NCI-H345 (cell line): Measurements from ENCODE around the gene EIF2B4.

Experiments
- DNase-seq: peaks from one replicate; lab custom pipeline; 2025; lab: John Stamatoyannopoulos, UW

EIF2B4 gene

DNA sequence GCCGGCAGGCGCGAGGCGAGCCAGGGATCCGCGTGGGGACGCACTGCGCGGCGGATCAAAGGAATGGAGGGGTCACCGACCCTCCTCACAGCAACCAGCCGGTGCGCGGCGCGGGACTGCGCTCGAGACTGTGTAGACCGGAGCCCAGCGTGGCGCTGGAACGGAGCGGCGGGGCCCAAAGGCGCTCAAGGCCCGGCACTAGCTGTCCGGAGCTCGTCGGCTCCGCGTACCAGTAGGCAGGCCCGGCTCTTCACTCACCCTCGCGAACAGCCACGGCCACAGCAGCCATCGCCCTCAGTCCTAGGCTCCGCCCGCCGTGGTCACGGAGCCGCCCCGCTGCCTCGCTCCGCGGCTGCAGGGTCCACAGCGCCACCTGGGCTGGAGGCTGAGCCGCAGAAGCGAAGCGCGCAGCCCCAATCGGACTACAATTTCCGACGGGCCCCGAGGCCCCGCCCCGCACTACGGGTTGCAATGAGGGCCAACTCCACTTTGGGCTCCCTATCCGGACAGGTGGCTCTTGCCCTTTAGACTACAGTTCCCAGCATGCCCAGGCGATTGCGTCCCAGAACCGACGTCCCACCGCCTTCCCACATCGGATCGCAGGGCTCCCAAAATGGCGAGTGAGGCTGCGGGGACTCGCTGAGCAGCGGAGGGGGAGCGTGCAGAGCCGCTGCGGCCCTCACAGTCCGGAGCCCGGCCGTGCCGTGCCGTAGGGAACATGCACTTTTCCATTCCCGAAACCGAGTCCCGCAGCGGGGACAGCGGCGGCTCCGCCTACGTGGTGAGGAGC, at the start of gene EIF2B4, which contains the start of gene SNX17:
EIF2B4 (minus strand) TSS at position 313 of the 790 bp plus-strand sequence; CDS start at position 289, 24 bp downstream.
SNX17 (plus strand) TSS at position 591 of the 790 bp plus-strand sequence; CDS start at position 719, 128 bp downstream.
- DNase-seq: peak; percentile 100

DNA sequence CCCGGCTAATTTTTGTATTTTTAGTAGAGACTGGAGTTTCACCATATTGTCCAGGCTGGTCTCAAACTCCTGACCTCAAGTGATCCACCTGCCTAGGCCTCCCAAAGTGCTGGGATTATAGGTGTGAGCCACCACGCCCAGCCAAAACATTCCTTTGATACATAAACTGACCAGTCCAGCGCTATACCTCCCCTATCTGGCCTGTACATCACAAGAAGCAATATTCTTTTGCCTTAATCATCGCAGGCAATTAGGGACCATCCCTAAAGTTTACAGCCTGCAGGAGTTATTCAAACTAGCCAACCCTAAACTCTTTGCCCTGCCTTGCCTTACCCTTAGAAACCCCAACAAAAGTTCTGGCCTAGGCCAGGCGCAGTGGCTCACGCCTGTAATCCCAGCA, 46.0 kb upstream of the EIF2B4 start:
- DNase-seq: no peak

- DNase-seq: no peak
Observed at GRCh38 chr2:27412419-27413152, 42.4 kb upstream of the EIF2B4 start.

GRCh38 chr2:27409321-27410073, 39.4 kb upstream of the EIF2B4 start, which contains the start of gene PPM1G:
TSS of gene PPM1G (minus strand) at chr2:27409591. CDS start at chr2:27409422, 169 bp downstream.
- DNase-seq: peak; percentile 98

GRCh38 chr2:27408601-27409320, 38.6 kb upstream of the EIF2B4 start:
- DNase-seq: peak; percentile 45

GRCh38 chr2:27407798-27408491, 37.8 kb upstream of the EIF2B4 start:
- DNase-seq: peak; percentile 74

DNA sequence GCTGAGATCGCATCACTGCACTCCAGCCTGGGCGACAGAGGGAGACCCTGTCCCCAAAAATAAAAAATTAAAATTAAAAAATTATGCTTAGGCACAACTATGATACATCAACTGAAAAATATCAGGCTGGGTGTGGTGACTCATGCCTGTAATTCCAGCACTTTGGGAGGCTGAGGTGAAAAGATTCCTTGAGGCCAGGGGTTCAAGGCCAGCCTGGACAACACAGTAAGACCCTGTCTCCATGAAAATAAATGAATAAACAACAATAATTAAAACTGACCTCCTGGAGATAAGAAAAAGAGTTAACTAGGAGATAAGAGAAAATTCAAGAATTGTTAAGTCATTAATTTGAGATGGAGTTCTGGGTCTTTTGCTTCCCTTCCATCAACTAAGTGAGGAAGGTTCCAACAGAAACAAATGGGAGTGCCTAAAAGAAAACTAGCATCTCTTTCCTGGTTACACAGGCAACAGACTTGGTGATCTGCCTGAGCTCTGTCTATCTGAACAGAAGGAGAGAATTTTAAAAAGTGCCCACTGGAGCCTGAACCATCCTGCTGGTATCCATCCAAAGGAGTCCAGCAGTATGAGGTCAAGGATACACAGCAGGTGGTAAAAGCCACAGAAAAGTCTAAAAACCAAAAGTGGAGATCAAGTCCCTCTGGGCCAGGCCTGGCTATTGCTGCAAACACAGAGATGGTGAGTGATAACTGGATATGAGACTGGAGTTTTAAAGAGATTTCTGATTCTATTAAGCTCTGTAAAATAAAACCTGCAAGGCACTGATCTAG, 30.4 kb upstream of the EIF2B4 start:
- no peak for DNase-seq

GRCh38 chr2:27398962-27399361, 28.8 kb upstream of the EIF2B4 start:
- no peak for DNase-seq

DNA sequence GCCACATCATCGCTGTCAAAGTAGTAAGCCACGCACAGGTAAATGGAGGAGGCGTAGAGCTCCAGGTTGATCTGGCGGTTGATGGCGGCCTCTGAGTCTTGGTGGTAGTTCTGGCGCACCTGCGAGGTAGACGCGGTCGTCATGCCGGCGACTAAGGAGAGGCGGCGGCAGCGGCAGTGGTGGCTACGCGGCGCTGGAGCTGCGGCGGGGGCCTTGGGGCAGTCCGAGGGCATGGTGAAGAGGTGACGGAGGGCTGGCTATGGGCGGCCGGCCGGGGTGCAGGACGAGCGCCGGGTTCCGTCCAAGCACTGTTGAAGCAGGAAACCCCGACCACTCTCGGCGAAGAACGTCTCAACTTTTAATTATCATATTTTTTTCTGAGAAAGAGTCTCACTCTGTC, 23.1 kb upstream of the EIF2B4 start:
- no peak for DNase-seq

- no peak for DNase-seq
Observed at GRCh38 chr2:27390822-27391679, 20.9 kb upstream of the EIF2B4 start.

- DNase-seq: no peak
Observed at GRCh38 chr2:27381577-27382181, 11.5 kb upstream of the EIF2B4 start.

GRCh38 chr2:27380626-27381545, 10.7 kb upstream of the EIF2B4 start, which contains the start of gene ZNF513:
TSS of gene ZNF513 (minus strand) at chr2:27380734. CDS start at chr2:27380526, 208 bp downstream.
- peak; percentile 98 for DNase-seq

DNA sequence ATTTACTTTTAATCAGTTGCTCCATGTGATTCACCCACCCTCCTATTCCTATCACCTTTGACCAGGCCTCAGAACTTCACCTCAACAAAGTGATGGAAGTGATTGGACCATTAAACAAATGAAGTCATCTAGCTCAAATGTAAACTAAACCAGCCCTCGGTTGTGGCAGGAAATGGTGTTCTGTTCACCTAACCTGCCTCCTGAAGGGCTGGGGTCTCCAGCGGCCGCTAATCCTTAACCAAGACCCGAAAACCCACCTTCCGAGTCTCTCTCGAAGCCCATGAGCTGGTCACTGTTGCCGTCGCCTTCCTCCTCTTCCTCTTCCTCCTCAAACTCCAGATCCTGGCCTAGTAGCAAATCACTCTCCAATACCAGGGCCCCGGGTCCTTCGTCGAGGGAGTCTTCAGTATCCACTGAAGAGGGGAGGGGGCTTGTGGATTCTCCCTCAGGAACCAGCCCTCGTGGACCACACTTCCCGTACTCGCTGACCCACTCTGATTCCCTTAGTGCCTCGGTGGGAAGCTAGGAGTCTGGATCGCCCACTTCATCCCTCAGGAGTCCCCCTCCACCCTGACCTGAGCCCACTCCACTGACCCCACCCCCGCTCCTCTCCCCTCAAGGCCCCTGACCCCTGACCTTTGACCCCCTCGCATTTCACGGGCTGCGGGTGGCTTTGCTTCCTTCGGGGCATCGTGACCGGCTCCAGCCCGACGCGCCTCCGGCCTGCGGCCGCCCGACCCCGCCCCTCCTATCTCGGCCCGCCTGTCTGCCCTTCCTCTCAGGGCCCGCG, 9.9 kb upstream of the EIF2B4 start:
- peak; percentile 65 for DNase-seq

DNA sequence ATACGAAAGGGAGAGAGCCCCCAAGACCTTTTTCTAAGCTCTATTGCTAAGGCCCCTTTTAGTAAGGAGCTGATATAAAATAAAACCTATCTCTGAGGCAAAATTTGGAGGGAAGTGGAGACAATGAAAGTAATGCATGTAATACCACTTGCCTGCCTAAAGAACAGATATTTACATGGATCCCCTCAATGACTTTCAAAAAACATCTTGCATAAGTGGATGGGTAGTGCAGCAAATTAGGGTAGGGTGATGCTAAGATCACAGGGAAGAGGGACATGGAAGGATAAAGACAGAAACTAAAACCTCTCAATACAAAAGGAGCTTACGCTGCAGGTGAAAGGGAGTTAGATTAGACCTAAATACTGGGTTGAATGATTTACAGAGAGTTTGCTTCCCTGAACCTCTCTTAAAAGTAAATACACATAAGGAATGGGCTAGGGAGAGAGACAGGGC, 9.3 kb upstream of the EIF2B4 start:
- no peak for DNase-seq

GRCh38 chr2:27378809-27379290, 8.7 kb upstream of the EIF2B4 start:
- no peak for DNase-seq

GRCh38 chr2:27378096-27378808, 8.1 kb upstream of the EIF2B4 start:
- no peak for DNase-seq
